Activated CD4-positive, alpha-beta T cell treated with anti-CD3 and anti-CD28 coated beads, Interleukin-2, amount 50 U/mL, for 4 hours (primary cell): ENCODE measurements around the gene TARM1.
"Not testable (repeated sequence)": the region's sequence is repeated elsewhere in the genome, so short reads cannot be mapped to it uniquely, and the experiment has no call there.

Experiments
- DNase-seq, 2 experiments: peaks; one replicate each; pipeline ENCODE4 v3.0.0-alpha.2; 2020

Gene TARM1

DNA sequence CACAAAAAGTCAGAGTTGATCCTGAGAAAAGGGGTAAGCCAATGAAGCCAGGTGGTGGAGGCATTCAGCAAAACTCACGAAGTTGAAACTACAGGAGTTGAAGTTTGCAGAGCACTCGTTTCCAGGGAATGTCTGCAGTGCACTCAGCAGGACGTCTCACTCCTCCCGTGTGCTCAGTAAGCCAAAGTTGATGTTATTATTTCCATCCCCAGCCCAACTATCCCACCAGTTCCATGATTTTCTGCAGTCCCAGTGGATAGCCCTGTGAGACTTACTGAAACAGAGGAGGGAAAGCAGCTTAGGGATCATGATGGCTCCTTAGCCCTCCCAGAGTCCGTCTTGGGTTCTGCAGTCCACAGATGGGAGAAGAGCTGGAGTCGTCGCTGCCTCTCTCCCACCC lies at the start of gene TARM1:
Gene TARM1 (minus strand): TSS at position 334 of the 400 bp plus-strand sequence. CDS start 25 bp downstream, at position 309.
- no peak for DNase-seq

- no peak for DNase-seq
These were observed 48.4 kb upstream of the TARM1 start for GRCh38 chr19:54129617-54129996.

GRCh38 chr19:54128796-54129616 lies 47.8 kb upstream of the TARM1 start:
- DNase-seq = no peak

DNA sequence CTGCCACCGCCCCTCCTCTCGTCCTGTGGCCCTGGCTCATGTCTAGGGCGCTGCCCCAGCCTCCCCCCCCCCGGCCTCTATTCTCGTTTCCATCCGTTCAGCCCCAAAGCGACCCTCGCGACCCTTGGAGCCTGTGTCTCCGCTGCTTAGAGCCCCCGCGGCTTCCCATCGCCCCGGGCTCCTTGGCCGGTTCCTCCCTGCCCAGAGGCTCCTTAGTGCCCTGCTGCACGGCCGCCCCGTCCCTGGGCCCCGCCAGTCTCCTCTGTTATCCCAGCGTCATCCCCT lies 47.2 kb upstream of the TARM1 start:
- no peak for DNase-seq

DNA sequence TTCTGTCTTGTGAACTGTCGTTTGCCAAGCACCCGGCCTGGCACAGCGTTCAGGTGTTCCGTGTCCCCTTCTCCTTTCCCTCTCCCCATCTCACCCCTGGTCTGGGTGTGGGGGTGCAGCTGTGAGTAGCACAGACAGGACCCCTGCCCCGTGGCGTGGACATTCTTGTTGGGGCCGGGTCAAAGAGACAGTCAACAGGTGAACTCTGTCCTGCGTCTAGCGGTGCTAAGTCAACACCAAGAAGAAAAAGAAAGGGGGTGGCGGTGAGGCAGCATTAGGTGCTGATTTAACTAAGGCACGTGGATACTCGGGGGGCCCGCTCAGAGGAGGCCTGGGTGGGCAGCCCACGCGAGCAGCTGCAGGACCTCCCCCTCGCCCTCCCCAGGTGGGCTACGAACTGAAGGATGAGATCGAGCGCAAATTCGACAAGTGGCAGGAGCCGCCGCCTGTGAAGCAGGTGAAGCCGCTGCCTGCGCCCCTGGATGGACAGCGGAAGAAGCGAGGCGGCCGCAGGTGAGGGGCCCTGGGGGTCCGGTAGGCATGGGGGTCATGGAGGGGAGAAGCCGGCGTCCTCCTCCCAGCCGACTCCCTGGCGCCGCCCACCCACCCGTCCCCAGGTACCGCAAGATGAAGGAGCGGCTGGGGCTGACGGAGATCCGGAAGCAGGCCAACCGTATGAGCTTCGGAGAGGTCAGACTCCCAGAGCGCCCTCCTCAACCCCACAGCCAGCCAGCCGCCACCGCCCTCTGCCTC lies 46.7 kb upstream of the TARM1 start:
- DNase-seq = no peak

GRCh38 chr19:54125713-54126112 lies 44.5 kb upstream of the TARM1 start:
- no peak for DNase-seq

GRCh38 chr19:54124393-54124792 lies 43.2 kb upstream of the TARM1 start:
- DNase-seq = no peak

DNA sequence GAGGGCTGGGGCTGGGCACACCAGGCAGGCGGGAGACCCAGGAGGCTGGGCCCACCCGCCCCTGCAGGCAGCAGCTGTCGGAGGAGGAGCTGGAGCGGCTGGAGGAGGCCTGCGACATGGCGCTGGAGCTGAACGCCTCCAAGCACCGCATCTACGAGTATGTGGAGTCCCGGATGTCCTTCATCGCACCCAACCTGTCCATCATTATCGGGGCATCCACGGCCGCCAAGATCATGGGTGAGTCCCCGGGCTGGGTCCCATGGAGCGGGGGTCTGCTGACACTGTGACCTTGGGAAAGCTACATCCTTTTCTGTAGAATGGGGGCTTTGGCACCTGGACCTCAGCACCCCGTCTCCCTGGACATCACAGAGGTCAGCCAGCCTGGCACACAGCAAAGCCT lies 42.5 kb upstream of the TARM1 start:
- no peak for DNase-seq

GRCh38 chr19:54121259-54121658 lies 40.1 kb upstream of the TARM1 start:
- DNase-seq = no peak

- peak; percentile 96 to 97 for DNase-seq
These were observed 34.2 kb upstream of the TARM1 start, which contains the start of the genes PRPF31 and TFPT for GRCh38 chr19:54115109-54116063. Gene PRPF31, plus strand, starts transcription at chr19:54115754. Its CDS starts 2,525 bp downstream, at chr19:54118279. Gene TFPT, minus strand, starts transcription at chr19:54115657. Its CDS starts 388 bp downstream, at chr19:54115269.

DNA sequence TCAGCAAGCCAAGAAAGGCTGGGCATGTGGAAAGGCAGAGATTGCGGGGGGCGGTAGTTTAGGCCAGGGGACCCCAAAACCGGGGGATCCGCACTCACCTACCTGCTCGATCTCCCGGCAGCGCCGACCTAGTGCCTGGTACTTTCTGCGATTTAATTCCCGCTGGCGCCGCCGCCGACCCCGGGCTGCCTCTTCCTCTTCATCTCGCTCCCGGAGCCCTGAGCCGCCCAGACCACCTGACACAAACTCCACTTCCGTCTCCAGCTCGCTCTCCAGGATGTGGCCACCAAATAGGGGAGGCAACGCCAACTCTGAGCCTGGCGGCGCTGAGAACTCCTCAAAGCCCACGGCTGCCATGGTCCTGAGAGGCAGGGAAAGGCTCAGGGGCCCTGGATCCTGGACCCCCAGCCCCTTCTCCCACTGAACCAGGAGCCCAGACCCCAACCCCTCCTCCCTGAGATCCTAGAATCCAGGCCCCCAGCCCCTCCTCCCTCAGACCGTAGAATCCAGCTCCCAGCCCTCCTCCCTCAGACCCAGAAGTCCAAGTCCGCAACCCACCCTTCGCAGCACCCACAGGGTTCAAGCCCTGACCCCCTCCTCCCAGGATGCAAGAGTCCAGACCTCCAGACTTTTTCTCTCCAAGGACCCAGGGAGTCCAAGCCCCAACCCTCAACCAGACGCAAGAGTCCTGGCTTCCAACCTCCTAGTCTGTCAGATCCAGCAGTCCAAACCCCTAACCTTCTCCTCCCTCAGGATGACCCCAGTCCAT lies 33.4 kb upstream of the TARM1 start:
- peak in 1 of 2 experiments; percentile 17 for DNase-seq

DNA sequence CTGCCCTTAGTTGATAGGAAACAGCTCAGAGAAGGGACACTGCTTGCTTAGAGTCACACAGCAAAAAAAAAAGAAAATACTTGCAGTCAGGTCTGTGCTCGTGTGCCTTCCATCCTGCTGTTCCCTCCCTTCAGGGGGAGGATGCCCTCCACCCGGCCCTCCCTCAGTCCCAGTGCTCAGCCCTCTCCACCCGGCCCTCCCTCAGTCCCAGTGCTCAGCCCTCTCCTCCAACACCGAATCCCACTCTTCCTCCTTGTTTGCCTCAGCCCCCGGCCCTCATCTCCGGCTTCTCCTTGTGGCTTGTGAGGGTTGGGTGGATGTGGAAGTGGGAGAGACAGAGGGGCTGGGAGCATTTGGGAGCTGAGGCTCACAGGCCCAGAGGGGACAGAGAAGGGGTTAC lies 28.5 kb upstream of the TARM1 start:
- DNase-seq = no peak

DNA sequence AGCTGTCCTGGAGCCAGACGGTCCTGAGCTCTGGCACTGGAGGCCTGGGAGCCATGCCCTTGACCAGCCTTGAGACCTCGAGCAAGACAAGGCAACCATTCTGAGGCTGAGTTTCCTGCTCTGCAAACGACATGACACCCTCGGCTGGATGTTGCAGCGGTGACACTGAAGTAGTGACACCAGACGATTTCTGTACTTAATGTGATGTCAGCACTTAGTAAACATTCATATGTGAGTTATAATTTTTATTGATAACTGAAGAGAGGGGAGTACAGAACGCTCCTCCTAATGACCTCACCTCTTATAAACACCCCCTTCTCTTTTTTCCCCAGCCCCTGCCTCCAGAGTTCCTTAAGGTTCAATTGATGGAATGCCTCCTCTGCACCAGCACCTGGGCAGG lies 27.3 kb upstream of the TARM1 start:
- no peak for DNase-seq

DNA sequence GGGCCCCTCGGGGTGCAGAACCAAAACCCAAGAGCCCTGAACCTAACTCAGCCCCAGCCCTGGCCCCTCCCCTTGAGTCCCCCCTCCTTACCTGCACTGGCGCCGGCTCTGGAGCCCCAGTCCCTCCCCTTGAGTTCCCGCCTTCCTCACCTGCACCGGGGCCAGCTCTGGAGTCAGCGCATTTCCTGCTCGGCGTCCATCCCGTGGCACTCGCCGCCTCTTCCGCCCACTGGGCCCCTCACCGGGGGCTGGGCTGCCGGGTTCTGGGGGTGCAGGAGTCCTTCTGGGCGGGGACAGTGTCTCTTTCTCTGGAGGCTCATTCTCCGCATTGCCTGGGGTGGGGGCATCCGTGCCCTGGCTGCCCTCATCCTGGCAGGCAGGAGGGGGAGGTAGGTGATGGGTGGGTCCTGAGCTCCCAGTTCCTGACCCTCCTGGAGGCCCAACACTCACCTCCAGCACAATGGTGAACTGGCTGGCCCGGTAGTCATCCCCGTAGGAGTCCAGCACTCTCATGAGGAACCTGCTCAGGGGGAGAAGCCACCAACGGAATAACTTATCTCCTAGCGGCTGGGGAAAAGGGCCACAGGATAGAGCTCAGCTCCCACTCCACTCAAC lies 26.8 kb upstream of the TARM1 start:
- DNase-seq = no peak

- DNase-seq = no peak
These were observed 25.6 kb upstream of the TARM1 start for GRCh38 chr19:54106716-54107115.

DNA sequence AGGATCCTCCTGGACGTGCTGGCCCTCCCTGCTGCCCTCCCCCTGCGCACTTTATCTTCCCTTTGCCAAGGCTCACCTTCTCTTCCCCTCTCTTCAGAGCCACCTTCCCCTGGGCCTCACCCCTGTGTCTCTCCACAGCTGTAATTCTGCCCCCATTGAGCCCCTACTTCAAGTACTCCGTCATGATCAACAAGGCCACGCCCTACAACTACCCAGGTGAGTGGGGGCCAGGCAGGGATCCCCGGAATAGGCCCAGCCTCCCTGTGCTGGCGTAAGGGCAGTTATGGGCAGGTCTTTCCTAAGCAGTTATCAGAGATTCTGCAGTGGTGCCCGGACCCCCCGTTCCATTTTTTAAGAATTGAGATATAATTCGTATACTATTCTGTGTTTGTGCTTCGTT lies 24.6 kb upstream of the TARM1 start:
- DNase-seq = no peak

DNA sequence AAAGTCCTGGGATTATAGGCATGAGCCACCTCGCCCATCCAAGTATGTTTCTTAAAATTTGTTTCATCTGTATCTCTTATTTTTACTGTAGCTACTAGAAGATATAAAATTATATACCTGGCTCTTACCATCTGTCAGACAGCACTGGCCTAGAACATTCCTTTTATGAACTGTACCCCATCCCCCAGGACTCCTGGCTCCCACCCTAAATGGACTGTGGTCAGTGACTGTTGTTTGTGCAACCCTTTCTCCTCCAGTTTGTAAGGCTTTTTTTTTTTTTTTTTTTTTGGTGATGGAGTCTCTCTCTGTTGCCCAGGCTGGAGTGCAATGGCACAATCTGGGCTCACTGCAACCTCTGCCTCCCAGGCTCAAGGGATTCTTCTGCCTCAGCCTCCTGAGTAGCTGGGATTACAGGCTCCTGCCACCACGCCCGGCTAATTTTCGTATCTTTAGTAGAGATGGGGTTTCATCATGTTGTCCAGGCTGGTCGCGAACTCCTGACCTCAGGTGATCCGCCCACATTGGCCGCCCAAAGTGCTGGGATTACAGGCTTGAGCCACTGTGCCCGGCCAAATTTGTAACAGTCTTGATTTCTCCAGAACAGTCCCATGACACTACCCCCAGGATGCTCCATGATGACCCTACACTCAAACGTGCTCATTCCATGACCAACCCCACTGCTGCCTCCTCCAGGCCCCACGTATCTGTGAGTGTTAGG lies 24.0 kb upstream of the TARM1 start:
- no peak for DNase-seq

GRCh38 chr19:54102421-54103169 lies 21.4 kb upstream of the TARM1 start, which contains the start of gene NDUFA3:
Gene NDUFA3, plus strand, starts transcription at chr19:54102855. Its CDS starts 24 bp downstream, at chr19:54102879.
- DNase-seq = peak; percentile 94 to 96

- DNase-seq = no peak
These were observed 19.4 kb upstream of the TARM1 start, which contains the start of gene OSCAR for GRCh38 chr19:54100561-54100960. Gene OSCAR, minus strand, starts transcription at chr19:54100803. Its CDS starts 11 bp downstream, at chr19:54100792.

DNA sequence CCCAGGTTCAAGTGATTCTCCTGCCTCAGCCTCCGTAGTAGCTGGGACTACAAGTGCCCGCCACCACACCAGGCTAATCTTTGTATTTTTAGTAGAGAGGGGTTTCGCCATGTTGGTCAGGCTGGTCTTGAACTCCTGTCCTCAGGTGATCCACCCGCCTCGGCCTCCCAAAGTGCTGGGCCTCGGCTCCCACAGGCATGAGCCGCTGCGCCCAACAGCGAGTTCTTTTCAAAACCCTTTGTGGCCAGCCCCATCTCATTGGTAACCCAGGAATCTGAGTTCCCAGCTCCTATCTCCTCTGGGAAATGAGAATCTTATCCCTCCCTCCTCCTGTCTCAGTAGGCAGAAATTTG lies 18.7 kb upstream of the TARM1 start:
- DNase-seq = not testable (repeated sequence)
